GM12892 (cell line): Measurements from ENCODE around the gene ABI3BP.

ENCODE experiments used
- DNase-seq: peaks from one replicate; pipeline ENCODE4 v3.0.0; 2011; ENCODE audit not compliant: insufficient read length
- FAIRE-seq: peaks from 2 replicates; lab custom pipeline; 2011; peaks lifted over from hg19 to GRCh38; lab: Jason Lieb, UNC
- POLR2A ChIP-seq: IDR thresholded peaks from 2 replicates; pipeline ENCODE4 v1.6.1; 2011; ENCODE audit warnings: low read depth, low read length, control low read depth
- POLR2AphosphoS5 ChIP-seq: IDR thresholded peaks from 2 replicates; pipeline ENCODE4 v1.6.1; 2011; ENCODE audit warnings: low read depth, low read length, control low read depth
- TAF1 ChIP-seq: IDR thresholded peaks from 2 replicates; pipeline ENCODE4 v1.6.1; 2011; ENCODE audit warnings: low read depth, mild to moderate bottlenecking, control low read depth, low read length, borderline replicate concordance

The ABI3BP gene

DNA sequence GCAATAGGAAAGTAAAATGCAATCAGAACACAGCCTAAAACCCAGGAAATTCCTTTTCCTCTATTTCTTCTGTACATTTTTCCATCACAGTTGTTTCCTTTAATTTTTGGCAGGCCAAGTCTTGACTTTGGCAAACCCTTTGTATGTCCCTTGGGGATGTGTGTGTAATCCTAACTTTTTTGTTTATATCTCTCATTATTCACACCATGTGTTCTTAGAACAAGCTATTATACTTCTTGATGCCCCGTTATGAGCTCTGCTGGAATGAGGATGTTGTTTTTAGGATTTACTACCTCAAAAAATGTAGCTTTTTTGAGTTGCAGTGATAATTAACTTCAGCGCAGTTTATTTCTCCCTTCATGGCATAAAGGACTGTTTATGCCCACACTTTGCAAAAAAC is 123.4 kb downstream of the ABI3BP start:
- DNase-seq (no peak), FAIRE-seq (no peak)
- TF ChIP-seq TAF1 (no peak), POLR2A (no peak), POLR2AphosphoS5 (no peak)

DNA sequence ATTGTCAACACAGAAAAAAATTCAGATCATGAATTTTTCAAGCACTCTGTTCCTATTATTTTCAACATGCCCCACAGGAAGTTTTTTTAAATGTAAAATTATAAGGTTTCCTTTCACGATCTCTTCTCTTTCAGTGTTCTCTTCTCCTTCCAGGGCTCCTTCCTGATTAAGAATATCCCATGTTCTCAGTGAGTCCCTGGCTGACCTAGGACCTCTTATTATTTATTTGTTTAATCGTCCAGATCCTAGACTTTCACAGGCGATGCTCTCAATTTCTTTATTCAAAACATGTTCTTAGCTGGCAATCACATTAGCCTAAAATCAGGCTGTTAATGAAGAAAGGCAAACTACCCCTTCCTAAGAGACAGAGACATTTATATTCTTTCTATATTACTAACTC is 124.3 kb downstream of the ABI3BP start:
- DNase-seq (no peak), FAIRE-seq (no peak)
- TF ChIP-seq POLR2AphosphoS5: no peak
- TF ChIP-seq POLR2A: no peak
- no peak for TF ChIP-seq TAF1

DNA sequence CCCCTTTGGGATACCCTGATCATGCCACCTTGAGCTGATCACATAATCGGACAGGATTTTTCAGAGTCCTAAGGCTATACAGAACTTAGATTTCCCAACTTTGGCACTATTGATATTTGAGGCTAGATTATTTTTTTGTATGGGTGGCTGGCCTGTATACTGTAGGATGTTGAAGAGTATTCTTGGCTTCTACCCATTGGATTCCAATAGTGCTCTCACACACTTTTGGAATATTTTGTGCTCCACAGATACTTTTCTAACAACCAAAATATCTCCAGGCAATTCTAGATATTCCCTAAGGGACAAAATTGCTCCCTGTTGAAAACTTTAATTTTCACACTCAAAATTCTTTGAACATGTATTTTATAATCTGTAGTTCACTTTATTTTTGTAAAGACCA is 125.1 kb downstream of the ABI3BP start:
- FAIRE-seq (no peak), DNase-seq (no peak)

DNA sequence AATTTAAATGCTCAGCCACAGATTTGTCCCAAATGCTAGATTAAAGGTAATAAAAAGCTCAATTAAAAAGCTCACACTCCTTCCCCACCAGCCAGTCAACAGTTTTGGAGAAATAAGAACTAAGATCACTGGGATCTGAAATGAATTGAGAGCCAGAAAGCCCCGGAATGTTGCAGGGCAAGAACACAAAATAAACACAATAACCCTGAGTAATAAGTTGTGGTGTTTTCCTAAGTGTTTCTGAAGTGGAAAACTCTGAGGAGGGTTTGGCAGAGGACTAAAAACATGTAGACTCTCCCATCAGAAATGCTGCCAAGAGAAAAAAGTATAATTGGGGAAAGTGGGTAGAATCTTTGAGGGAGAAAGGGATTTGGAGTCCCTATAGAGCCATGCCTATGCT is 127.8 kb downstream of the ABI3BP start:
- FAIRE-seq (no peak), DNase-seq (no peak)
- no peak for TF ChIP-seq TAF1
- TF ChIP-seq POLR2AphosphoS5: no peak
- TF ChIP-seq POLR2A: no peak

More for the DNA sequence above, 125.1 kb downstream of the ABI3BP start:
- TF ChIP-seq POLR2AphosphoS5: no peak
- TF ChIP-seq TAF1: no peak
- no peak for TF ChIP-seq POLR2A

DNA sequence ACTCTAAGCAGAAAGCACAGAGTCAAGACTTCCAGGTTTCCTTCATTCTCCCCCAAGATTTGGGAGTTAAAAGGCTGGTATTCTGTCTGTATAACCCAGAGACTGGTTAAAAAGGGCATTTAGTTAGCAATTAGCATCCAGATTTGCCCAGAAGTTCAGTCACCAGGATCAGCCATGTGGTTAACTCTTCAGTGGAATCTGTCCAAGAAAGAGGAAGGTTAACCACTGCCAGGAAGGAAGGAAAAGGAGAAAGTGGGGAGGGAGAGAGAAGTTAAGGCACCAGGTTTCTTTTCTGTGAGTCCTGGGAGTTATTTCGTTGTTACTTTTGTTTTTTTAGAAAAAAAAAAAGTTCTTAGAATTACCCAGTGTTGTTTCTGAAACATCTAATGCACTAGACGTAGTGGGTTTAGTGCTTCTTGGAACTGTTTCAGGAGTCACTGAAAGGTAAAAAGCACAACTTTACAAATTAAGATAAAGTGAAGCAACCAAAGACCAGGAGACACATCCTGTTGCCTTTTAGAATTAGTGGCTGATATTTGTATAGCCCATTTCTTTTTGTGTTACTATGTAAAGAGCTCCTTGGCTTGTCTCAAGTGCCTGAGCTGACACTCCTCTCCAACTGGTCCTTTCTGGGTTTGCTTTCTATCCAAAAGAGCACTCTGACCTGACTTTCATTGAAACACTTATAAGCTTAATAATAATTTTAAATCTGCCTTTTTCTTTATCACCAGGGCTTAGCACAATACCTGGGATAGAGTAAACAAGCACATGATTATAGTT is 128.6 kb downstream of the ABI3BP start:
- no peak for FAIRE-seq
- TF ChIP-seq POLR2A: no peak
- TF ChIP-seq POLR2AphosphoS5: no peak
- TF ChIP-seq TAF1: no peak

GRCh38 chr3:100857863-100858262 is 135.4 kb downstream of the ABI3BP start:
- FAIRE-seq (no peak), DNase-seq (no peak)
- TF ChIP-seq TAF1 (no peak), POLR2AphosphoS5 (no peak), POLR2A (no peak)

More for the DNA sequence above, 128.6 kb downstream of the ABI3BP start:
- DNase-seq: no peak

- DNase-seq: no peak
- no peak for TF ChIP-seq POLR2AphosphoS5
- TF ChIP-seq POLR2A: no peak
- TF ChIP-seq TAF1: no peak
- no peak for FAIRE-seq
Measured at GRCh38 chr3:100856821-100857220, 136.4 kb downstream of the ABI3BP start.

DNA sequence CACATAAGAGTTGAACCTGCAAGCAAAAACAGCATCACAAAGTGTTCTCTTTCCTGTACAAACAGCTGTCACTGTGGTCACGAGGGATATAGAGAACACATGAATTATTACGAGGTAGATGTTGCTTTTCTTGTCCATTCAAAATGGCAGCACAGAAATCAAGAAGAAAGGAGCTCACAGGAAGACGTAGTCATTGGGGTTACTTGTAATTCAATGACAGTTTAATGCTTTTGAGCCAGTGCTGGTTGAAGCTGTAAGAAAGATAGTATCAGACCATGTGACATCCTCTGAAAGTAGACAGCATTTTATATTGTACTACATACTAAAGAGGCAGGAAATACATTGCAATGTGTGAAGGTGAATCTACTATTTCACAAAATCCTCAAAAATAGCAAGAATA is 140.4 kb downstream of the ABI3BP start:
- TF ChIP-seq POLR2AphosphoS5 (no peak), TAF1 (no peak), POLR2A (no peak)
- FAIRE-seq (no peak), DNase-seq (no peak)

DNA sequence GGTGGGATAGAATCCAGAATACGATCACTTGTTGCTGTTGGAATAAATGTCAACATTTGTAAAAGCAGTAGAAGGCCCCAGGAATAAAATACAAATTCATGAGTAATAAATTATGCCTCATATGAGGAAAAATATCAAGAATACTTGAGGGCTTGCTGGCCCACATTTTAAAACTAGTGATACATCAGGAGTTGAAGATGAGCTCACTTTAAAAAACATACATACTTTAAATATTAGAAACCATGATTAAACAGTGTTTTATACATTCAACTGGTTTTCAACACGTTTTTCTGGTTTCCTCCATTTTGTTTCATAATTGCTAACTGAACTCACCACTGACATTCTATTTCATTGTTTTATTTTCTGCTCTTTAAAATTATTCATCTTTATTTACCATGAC is 142.5 kb downstream of the ABI3BP start:
- TF ChIP-seq TAF1 (no peak), POLR2AphosphoS5 (no peak), POLR2A (no peak)
- FAIRE-seq: no peak
- no peak for DNase-seq

GRCh38 chr3:100850156-100850555 is 143.1 kb downstream of the ABI3BP start:
- no peak for FAIRE-seq
- DNase-seq: no peak
- no peak for TF ChIP-seq POLR2A
- TF ChIP-seq TAF1: no peak
- TF ChIP-seq POLR2AphosphoS5: no peak

DNA sequence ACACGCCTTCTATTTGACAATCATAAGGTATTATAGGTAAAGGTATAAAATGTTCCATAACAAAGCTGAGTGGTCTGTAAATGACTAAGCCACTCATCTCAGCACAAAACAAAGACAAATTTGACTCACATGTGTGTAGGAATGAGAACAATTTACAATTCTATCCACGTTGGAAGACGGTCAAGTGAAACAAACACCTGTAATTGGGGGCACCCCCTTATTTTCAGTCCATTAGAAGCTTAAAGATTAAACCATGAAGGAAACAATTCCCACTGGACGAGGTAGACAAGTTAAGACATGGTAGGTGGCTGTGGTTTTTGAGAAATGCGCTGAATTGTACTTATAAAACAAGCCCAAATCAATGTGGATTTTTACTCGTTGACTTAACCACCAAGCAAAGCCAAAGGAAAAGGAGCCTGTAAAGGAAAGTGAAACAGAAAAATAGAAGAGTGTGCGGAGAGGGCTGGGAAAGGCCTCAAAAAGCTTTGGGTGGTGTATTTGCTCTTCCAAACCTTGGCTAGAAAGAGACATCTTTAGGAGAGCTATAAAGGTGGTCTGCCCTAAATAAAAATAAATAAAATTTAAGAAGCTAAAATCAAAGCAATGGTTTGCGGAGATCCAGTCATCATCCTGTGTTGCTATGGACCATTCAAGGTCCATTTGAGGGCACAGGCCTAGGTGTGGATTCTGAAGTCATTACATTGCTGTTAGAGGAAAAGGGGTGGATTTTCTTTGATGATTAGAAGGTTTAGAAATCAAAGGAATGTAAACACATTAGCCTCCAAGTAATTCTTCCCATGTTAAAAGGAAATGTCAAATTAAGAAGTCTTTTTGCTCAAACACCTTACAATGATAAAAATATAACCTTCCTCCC is 148.9 kb downstream of the ABI3BP start:
- TF ChIP-seq POLR2A (no peak), POLR2AphosphoS5 (no peak), TAF1 (no peak)
- no peak for DNase-seq
- no peak for FAIRE-seq
